ENCODE data around the gene EYA2.

GRCh38 chr20:47031821-47032220, 137.2 kb downstream of the EYA2 start:
- no peak for TF ChIP-seq CTCF (IDR thresholded peaks at IDR 0.05)
- no peak for TF ChIP-seq POLR2A (IDR thresholded peaks at IDR 0.05)
